ENCODE data around the gene RSU1.

- no peak for TF ChIP-seq POLR2A (IDR thresholded peaks at IDR 0.05)
- TF ChIP-seq CTCF (IDR thresholded peaks at IDR 0.05) = no peak
Observed at GRCh38 chr10:16856092-16856491, 38.9 kb upstream of the RSU1 start.

All from uterus (tissue), 2 donors.